GM23338 (cell line): ENCODE data around the gene LRRFIP1.

Experiments used
- CREB1 ChIP-seq: fragments of 250-450 bp; sonication (Bioruptor Pico); IDR thresholded peaks from 2 replicates; pipeline ENCODE4 v1.5.0; 2020; ENCODE audit warnings: low read depth, mild to moderate bottlenecking, moderate library complexity
- CTCF ChIP-seq, 2 experiments: fragments of 200-600 bp in 1 of 2; sonication (generic) in 1 of 2; conservative IDR thresholded peaks; 2 replicates each; pipeline versions ENCODE4 v1.5.1 to v1.6.1; 2016 to 2017; ENCODE audit warnings: antibody characterized with exemption in 2 of 2, low read depth in 2 of 2, mild to moderate bottlenecking in 2 of 2, moderate library complexity in 1 of 2
- ETS1 ChIP-seq: IDR thresholded peaks from 2 replicates; pipeline ENCODE4 v1.6.1; 2016; ENCODE audit warnings: antibody characterized with exemption
- EZH2 ChIP-seq: fragments of 200-600 bp; sonication (generic); IDR thresholded peaks from one replicate; pipeline ENCODE4 v1.8.0; 2017; ENCODE audit warnings: antibody characterized with exemption, mild to moderate bottlenecking, low read depth; ENCODE audit not compliant: unreplicated experiment
- EZH2phosphoT487 ChIP-seq: fragments of 200-600 bp; sonication (generic); IDR thresholded peaks from one replicate; pipeline ENCODE4 v1.8.1; 2018; ENCODE audit warnings: antibody characterized with exemption; ENCODE audit not compliant: unreplicated experiment
- POLR2AphosphoS5 ChIP-seq: IDR thresholded peaks from 2 replicates; pipeline ENCODE4 v1.6.1; 2016; ENCODE audit warnings: antibody characterized with exemption, low read depth
- ZNF114 ChIP-seq: fragments of 250-450 bp; sonication (Bioruptor Pico); IDR thresholded peaks from 2 replicates; pipeline ENCODE4 v1.5.0; 2020; ENCODE audit warnings: mild to moderate bottlenecking, moderate library complexity
- ZNF331 ChIP-seq: fragments of 250-450 bp; sonication (Bioruptor Pico); IDR thresholded peaks from 2 replicates; pipeline ENCODE4 v1.5.0; 2020; ENCODE audit warnings: low read depth, mild to moderate bottlenecking, moderate library complexity

- TF ChIP-seq CTCF (conservative IDR thresholded peaks at IDR 0.05; ENCODE audit: low read depth in 2 of 2), result no peak
- no peak for TF ChIP-seq CREB1
- TF ChIP-seq EZH2, result no peak
- no peak for TF ChIP-seq ZNF331
- no peak for TF ChIP-seq POLR2AphosphoS5
- no peak for TF ChIP-seq ETS1
- TF ChIP-seq EZH2phosphoT487, result no peak
- TF ChIP-seq ZNF114, result no peak
Observed at GRCh38 chr2:237708491-237708890, 81.1 kb downstream of the LRRFIP1 start.
